GM19035 (cell line): ENCODE results near the gene AFAP1L2.

Source experiments
- ATAC-seq: cut with Tn5 transposase; IDR thresholded peaks from one replicate; pipeline ENCODE4 v1.9.1; 2021; ENCODE audit not compliant: unreplicated experiment

The AFAP1L2 gene

GRCh38 chr10:114412907-114413797, 8.8 kb upstream of the AFAP1L2 start:
- no peak for ATAC-seq

DNA sequence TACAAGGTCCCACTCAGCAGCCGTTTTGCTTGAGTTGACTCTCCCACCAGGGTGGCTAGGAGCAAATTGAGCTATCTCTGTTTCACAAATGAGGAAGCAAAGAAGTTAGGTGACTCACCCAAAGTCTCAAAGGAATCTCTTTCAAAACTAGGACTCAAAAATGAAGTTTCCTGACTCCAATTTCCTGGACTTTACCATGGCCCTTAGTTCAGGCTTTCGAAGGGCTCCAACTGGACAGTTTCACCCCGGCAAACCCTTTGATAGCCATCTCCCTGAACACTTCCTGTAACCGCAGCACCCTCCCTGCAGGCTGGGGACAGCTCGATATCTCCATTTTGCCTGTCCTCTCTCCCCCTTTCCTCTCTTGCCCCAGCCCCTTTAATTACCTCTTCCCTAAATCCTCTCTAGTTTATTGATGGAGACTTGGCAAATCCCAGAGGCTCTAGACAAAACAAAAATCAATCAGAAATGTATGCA, 4.7 kb upstream of the AFAP1L2 start:
- no peak for ATAC-seq

GRCh38 chr10:114408112-114408967, 4.0 kb upstream of the AFAP1L2 start:
- no peak for ATAC-seq

GRCh38 chr10:114406455-114406854, 2.2 kb upstream of the AFAP1L2 start:
- ATAC-seq: no peak

DNA sequence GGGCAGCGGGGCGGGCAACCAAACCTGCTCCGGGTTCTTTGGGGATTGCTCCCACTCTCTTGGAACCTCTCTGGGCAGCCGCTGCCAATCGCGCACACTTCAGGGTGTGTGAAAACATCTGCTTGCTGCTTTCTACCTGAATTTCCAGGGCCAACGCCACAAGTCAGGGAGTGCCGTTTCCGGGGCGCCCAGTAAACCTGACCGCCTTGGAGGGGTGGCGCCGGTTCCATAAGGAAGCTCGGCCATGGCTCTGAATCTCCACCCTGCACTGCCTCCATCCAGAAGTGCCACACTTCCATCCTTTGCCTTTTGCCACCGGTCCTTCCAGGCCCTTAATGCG, 679 bp upstream of the AFAP1L2 start:
- ATAC-seq: no peak

DNA sequence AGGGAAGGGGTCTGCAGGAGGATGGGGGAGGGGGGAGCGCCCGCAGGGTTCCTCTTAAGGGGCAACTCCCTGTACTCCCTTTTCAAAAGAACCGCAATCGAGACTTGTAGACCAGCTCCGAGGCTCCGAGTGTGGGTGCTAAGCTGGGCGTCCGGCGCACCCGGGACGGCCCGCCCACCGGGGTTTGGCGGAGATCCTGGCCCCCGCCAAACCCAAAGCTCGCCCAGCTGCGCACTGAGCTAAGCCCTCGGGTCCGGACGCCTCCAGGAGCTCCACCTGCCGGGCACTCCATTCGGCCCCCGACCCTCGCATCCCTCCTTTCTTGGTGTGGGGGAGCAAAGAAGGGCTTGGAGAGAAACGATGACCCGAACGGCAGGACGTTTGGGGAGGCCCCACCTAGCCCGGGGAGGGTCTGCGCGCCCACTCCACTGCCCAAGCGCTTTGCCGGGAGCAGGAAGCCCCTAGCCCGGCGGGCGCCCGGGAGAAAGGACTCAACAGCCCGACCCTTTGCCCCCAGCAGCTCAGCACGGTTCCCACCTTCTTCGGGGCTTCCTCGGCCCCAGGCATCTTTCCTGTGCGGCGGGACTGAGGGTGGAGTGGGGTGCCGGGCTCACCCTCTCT, 651 bp downstream of the AFAP1L2 start:
- ATAC-seq: no peak

DNA sequence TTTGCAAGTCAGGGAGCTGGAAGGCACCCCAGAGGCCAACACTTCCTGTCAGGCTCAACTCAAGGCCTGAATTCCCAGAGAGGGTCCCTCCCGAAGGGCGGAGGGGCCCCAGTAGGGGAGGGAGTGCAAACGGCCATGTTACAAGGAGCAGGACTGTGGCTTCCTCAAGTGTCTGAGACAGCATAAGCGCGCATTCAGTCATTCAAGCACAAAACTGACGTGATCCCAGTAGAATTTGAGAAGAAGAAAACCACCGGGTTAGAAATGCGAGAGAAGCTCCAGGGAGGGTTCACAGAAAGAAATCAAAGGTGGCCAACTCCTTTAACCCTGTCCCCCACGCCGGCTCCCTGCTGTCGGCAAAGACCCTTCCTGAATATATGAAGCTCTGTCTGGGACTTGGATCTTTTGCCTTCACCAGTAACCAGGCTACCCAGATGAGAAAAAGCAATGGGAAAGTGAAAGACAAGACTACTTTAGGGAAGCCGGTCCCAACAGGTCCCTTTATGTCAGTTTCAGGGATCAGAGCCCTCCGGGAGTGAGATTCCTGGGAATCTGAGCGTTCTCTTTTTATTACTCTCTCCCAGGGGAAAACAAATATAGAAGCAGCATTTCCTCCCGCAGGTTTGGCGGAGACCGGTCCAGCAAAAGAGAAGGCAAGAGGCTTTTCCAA, 1.3 kb downstream of the AFAP1L2 start:
- ATAC-seq: no peak

GRCh38 chr10:114402233-114402632, 2.1 kb downstream of the AFAP1L2 start:
- ATAC-seq: no peak

DNA sequence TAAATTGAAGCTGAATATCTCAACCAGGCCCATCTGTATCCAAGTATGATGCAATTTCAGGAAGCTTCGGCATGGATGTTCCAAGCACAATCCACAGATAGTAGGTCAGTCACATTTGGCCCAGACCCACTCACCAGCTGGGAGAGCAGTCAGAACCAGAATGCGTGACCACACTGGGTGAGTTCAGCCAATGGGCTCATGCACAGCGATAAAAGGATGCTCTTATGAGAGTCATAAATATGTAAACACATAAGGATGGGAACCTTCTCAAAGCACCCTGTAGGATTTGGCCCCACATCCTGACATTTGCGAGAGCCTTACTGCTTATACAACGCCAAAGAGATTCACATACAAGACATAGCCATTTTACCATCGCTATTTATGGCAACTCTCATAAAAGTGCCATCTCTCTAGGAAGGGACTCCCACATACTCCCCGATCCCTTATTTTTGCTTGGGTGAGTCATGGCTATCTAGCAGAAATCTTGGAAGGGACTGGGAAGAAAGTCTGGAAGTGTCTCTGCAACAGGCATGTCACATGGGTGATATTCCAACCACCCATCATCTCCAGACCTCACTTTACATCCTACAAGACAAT, 3.0 kb downstream of the AFAP1L2 start:
- no peak for ATAC-seq

GRCh38 chr10:114400091-114400490, 4.2 kb downstream of the AFAP1L2 start:
- no peak for ATAC-seq

DNA sequence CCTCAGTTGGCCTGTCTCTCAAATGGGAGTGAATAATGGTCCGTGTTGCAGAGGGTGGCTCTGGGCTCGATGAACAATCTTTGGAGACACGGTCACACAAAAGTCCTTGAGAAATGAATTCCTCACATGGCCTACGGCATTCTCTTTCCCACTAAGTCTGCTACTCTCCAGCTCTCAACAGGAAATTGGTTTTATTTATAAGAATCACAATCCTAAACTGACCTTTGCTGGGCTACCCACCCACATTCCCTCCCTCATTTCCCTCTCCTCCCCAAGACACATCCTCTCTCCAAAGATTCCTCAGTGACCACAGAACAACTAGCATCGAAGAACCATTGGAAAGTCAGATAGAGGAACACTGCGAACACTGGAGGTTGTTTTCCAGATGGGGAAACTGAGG, 4.7 kb downstream of the AFAP1L2 start:
- no peak for ATAC-seq

DNA sequence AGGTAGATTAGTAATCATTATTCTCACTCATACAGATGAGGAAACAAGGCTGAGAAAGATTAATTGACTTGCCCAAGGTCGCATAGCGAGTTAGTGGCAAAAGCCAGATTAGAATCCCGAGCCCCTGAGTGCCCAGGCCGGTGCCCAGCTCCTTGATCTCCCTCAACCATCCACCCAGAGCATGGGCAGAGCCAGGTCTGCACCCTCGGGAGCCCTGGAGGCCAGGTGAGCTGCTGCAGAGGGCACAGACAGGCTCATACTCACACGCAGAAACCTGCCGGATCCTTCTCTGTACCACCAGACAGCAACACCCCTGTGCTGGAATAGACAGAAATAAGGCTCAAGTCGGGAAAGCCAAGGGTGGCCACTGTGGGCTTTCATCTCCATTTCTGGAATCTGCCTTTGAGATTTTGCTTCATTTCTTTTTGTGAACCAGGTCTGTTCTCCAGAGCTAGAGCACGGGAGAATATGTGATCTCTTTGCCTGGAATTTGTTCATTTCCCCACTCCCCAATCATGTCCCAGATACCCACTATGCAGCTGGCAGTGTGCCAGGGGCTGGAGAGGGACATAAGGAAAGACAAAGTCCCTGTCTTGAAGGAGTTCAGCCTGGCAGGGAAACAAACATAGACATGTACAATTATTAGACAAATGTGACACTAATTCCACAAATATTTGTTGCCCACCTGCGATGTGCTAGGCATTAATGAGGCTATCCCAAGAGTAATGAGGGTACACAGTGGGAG, 5.5 kb downstream of the AFAP1L2 start:
- no peak for ATAC-seq

DNA sequence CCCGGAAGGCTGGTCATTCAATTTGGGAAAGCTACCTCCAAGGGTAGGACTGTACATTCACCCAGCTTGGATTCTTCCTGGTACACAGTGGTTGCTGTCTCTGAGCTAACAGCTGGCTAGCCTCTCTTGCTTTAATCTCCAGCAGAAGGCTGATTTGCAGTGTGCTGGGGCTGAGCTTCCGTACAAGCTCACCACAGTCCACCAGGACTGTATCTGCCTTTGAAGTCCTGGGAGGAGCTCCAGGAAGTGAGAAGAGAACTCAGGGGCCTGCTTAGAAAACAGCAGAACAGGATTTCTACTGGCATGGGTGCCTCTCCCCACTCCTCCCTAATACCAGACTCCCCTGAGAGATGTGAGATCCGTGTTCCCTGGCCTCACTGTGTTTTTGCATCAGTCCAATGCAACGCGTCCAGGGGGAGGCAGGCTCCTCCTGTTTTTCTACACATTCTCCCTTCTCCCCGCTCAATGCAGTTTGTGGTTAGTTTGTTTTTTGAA, 6.6 kb downstream of the AFAP1L2 start:
- ATAC-seq: no peak

- no peak for ATAC-seq
Observed at GRCh38 chr10:114396464-114396863, 7.8 kb downstream of the AFAP1L2 start.

DNA sequence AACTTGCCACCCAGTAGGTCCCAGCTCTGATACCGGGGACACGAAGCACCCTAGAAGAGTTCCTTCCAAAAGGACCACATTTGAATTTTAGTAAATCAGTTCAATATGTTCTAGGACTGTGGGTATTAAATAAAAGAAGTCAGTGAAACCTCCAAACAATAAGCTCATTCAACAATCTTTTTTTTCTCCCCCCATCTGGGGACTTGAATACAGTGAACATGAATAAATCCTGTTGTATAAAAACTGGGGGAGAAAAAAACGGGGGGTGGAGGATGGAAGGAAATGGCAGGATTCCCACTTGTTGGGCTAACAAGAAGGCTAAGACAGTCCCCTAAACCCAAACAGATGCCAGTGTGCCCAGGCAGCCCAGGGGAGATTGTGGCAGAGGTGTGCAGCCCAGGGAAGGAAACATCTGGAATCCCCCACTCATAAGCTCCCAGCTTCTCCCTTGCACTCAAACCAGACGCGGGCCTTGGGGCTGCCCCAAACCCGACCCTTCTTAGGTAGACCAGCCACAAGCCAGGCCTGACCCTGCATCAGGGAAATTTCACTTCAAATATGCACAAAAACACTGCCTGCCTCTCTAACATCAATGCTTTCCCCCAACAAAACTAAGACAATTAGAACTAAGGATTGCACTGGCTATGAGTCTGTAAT, 8.8 kb downstream of the AFAP1L2 start:
- no peak for ATAC-seq

DNA sequence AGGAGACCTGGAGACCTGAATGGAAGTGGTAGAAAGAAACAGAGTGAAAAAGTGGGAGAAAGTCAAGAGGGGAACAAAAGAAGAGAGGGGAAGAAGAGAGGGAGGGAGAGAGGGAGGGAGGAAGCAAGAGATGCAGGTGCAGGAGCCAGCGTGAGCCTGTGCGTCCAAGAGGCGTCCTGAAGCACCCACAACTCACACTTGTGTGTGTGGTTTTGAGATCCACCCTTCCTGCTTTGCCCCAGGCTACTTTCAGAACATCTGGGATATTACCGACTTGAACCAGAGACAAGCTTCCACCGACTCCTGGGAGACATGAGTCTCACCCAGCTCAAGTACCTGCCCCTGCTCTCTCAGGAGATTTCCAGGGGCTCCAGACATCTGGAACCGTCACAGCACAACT, 9.8 kb downstream of the AFAP1L2 start:
- no peak for ATAC-seq

DNA sequence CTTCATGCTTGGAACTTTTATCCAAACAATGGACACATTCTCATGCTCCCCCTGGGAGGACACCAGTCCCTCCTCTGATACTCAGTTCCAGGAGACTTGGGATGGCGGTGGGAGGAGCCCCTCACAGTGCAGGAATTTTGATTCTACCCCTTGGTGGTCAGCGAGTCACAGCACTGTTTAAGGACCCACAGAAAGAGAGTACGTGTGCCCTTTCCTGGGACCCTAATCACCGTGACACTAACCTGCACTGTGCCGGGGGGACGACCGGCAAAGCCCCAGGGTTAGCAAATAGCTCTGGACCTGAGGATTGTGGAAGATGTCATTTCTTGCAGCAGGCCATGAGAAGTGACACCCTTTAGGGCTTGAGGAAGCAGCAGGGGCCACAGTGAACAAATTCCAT, 10.4 kb downstream of the AFAP1L2 start:
- ATAC-seq: no peak

DNA sequence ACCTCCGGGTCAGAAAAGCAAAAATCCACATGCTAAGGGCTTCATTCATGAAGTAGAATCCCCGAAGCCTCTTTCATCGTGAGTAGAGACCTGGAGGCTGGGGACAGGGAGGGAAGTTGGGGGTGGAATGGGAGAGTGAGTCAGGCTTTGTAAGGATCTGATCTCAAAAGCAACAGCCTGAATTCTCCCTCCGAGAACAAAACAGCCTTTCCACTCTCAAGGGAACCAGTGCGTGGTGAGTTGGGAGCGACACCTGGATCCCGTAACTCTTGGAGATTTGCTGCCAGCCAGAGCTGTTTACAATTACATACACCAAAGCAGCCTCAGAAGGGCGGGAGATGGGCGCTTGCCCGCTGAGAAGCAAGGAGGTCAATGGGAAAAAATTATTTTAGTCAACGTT, 10.8 kb downstream of the AFAP1L2 start:
- no peak for ATAC-seq

- no peak for ATAC-seq
Observed at GRCh38 chr10:114392112-114392835, 12.0 kb downstream of the AFAP1L2 start.
